NB4 (cell line): ENCODE measurements around the gene ATOH8.

ENCODE experiments used
- DNase-seq: peaks from one replicate; pipeline ENCODE4 v3.0.0; 2010; ENCODE audit warnings: low read depth
- H3K4me3 ChIP-seq: one replicate; pipeline ENCODE4 v1.5.1; 2011; ENCODE audit warnings: mild to moderate bottlenecking, low read depth, low read length, moderate library complexity
- CTCF ChIP-seq: IDR thresholded peaks from one replicate; pipeline ENCODE4 v1.5.1; 2012; ENCODE audit warnings: low read depth, low read length
- MAX ChIP-seq: IDR thresholded peaks from 2 replicates; pipeline ENCODE4 v1.6.1; 2011; ENCODE audit warnings: low read depth, low read length
- MYC ChIP-seq: IDR thresholded peaks from 2 replicates; pipeline ENCODE4 v1.6.1; 2011; ENCODE audit warnings: low read depth, low read length
- POLR2A ChIP-seq: IDR thresholded peaks from 2 replicates; pipeline ENCODE4 v1.6.1; 2011; ENCODE audit warnings: mild to moderate bottlenecking; ENCODE audit not compliant: insufficient read length; ENCODE audit errors: extremely low read depth

Gene ATOH8

GRCh38 chr2:85727798-85728197, 26.0 kb upstream of the ATOH8 start:
- H3K4me3 ChIP-seq: no peak overlapping the region
- TF ChIP-seq POLR2A (no peak), MAX (no peak), MYC (no peak), CTCF (no peak)
- no peak for DNase-seq

- H3K4me3 ChIP-seq: no peak overlapping the region
- TF ChIP-seq CTCF: no peak
- no peak for TF ChIP-seq POLR2A
- TF ChIP-seq MAX: no peak
- no peak for TF ChIP-seq MYC
- DNase-seq: no peak
These were observed 25.4 kb upstream of the ATOH8 start for GRCh38 chr2:85728342-85728741.

GRCh38 chr2:85728883-85729824, 24.6 kb upstream of the ATOH8 start:
- no peak overlapping the region for H3K4me3 ChIP-seq
- peak; percentile 83 for DNase-seq
- TF ChIP-seq POLR2A (no peak), MYC (no peak), CTCF (peak; percentile 98), MAX (0 out of 2 replicates have a peak, but pooled peaks have one; percentile 36)

GRCh38 chr2:85729825-85730510, 23.8 kb upstream of the ATOH8 start:
- TF ChIP-seq MYC (no peak), POLR2A (no peak), CTCF (no peak), MAX (no peak)
- H3K4me3 ChIP-seq: no peak overlapping the region
- no peak for DNase-seq

GRCh38 chr2:85730686-85731230, 23.0 kb upstream of the ATOH8 start:
- TF ChIP-seq POLR2A: no peak
- no peak for TF ChIP-seq MAX
- no peak for TF ChIP-seq MYC
- TF ChIP-seq CTCF: no peak
- H3K4me3 ChIP-seq: no peak overlapping the region
- no peak for DNase-seq
